NT2/D1 (cell line): ENCODE results near the gene MAST1.

Experiments used
- SUZ12 ChIP-seq: IDR thresholded peaks from 2 replicates; pipeline ENCODE4 v1.6.1; 2011; ENCODE audit not compliant: insufficient read length, insufficient read depth; ENCODE audit errors: extremely low read depth
- YY1 ChIP-seq: IDR thresholded peaks from 2 replicates; pipeline ENCODE4 v1.6.1; 2011; ENCODE audit not compliant: insufficient read length, insufficient read depth
- ZNF274 ChIP-seq: IDR thresholded peaks from 2 replicates; pipeline ENCODE4 v1.6.1; 2011; ENCODE audit warnings: mild to moderate bottlenecking, low read depth, low read length

DNA sequence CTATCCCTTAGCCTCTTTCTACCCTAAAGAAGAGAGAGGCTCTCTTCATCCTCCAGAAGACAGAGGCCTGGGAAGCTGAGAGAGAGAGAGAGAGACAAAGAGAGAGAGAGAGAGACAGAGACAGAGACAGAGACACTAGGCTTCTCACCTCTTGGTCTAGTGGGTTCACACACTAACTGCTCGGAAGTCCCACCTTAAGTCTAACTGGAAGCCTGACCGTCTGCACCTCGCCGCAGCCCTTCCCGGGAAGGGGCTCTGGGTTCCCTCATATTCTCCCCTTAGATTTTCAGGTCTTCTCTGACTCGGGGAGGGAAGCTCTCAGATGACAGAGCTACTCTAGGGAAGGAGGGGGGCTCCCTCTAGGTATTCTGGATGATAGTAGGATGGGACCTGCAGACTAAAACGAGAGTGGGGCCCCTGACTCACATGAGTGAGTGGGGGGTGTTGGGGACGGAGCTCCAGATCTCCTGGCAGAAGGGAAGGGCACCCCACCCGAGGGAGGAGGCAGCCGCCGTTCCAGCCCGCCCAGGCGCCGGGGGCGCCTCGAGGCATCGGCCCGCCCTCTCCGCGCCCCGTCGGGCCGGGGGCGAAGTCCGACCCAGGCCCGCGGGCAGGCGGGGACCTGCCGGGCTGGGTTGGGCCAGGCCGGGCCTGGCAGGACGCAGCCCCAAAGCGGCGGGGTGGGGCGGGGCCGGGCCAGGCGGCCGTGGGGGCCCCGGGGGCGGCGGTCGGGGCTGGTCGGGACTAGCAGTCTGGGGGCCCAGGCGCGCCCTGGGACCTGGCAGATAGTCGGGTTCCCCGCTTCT, 49.0 kb upstream of the MAST1 start:
- no peak for TF ChIP-seq SUZ12
- TF ChIP-seq YY1 = no peak
- TF ChIP-seq ZNF274 = no peak
